HCT116 (cell line): ENCODE results near the gene RBM11. TPM values are rescaled to one million over a fixed set of nuclear protein-coding genes. Genes with fewer than 3 reads are reported as not detected.

Experiments used
- ATAC-seq: fragments of 200-7000 bp; cut with Tn5 transposase; 2 replicates; pipeline ENCODE4 v1.9.1; 2020; ENCODE audit warnings: mild to moderate bottlenecking, moderate library complexity
- BruUV-seq: library from RNA; stranded (reverse); fragments of 400-500 nt; replicated peaks from 2 replicates; lab custom pipeline; 2021; lab: Mats Ljungman, UMichigan
- CTCF ChIA-PET: fragments of 300-600 bp; sonication (Branson Sonifier 250); formaldehyde crosslinking; loops from one replicate; lab custom pipeline; 2021; ENCODE audit warnings: antibody characterized with exemption; lab: Charles Lee
- POLR2A ChIA-PET: fragments of 300-600, 350-600 bp; sonication (Branson Sonifier 250); formaldehyde crosslinking; loops from one replicate; lab custom pipeline; 2021; ENCODE audit warnings: antibody characterized with exemption; lab: Charles Lee
- RAD21 ChIA-PET, 2 experiments: fragments of 300-600 bp; sonication (Branson Sonifier 250); formaldehyde crosslinking; loops; one replicate each; lab custom pipeline; 2023; ENCODE audit warnings: low total read pairs in 2 of 2; ENCODE audit not compliant: uncharacterized antibody in 2 of 2, unreplicated experiment in 2 of 2, low non-redundant PET in 1 of 2; lab: Charles Lee
- DNase-seq: peaks from one replicate; pipeline ENCODE4 v3.0.0-alpha.2; 2010; ENCODE audit warnings: low read depth, low spot score
- H2AFZ ChIP-seq: fragments of 200-600 bp; shearing (Covaris generic), sonication (generic); 2 replicates; pipeline ENCODE4 v1.6.1; 2017; ENCODE audit warnings: low read depth, mixed run types, mixed read lengths, antibody characterized with exemption, low read length; ENCODE audit not compliant: poor library complexity, severe bottlenecking
- H3K27ac ChIP-seq: 2 replicates; pipeline ENCODE4 v1.5.1; 2012; ENCODE audit warnings: low read depth, low read length
- H3K27me3 ChIP-seq: fragments of 200-600 bp; sonication (generic); 2 replicates; pipeline ENCODE4 v1.6.1; 2016; ENCODE audit warnings: mixed run types, low read length, mixed read lengths; ENCODE audit not compliant: insufficient read depth
- H3K36me3 ChIP-seq, 2 experiments: fragments of 200-500 bp in 1 of 2; fragments of 200-600 bp in 1 of 2; sonication (Bioruptor generic) in 1 of 2; sonication (generic) in 1 of 2; 2 replicates each; pipeline versions ENCODE4 v1.5.1 to v1.6.1; 2014 to 2016; ENCODE audit warnings: low read length in 2 of 2, inconsistent platforms in 1 of 2, mixed read lengths in 1 of 2, mixed run types in 1 of 2; ENCODE audit not compliant: insufficient read depth in 2 of 2, control insufficient read depth in 1 of 2
- H3K4me1 ChIP-seq, 2 experiments: fragments of 200-600 bp in 1 of 2; sonication (generic) in 1 of 2; 2 replicates each; pipeline versions ENCODE4 v1.5.1 to v1.6.1; 2012 to 2017; ENCODE audit warnings: low read length in 2 of 2, inconsistent platforms in 1 of 2, mild to moderate bottlenecking in 1 of 2, mixed read lengths in 1 of 2, mixed run types in 1 of 2, moderate library complexity in 1 of 2; ENCODE audit not compliant: insufficient read depth in 2 of 2, control insufficient read depth in 1 of 2
- H3K4me2 ChIP-seq: fragments of 200-600 bp; sonication (generic); 2 replicates; pipeline ENCODE4 v1.6.1; 2017; ENCODE audit warnings: mixed run types, low read length, mixed read lengths
- H3K4me3 ChIP-seq, 2 experiments: fragments of 200-600 bp in 1 of 2; sonication (generic) in 1 of 2; replicated peaks in 1 of 2; 2 replicates each; pipeline ENCODE4 v1.5.1; 2011 to 2016; ENCODE audit warnings: low read length in 2 of 2, control low read depth in 1 of 2, low read depth in 1 of 2, mild to moderate bottlenecking in 1 of 2, mixed read lengths in 1 of 2, mixed run types in 1 of 2
- H3K79me2 ChIP-seq: fragments of 200-600 bp; sonication (generic); 2 replicates; pipeline ENCODE4 v1.6.1; 2017; ENCODE audit warnings: mild to moderate bottlenecking, mixed run types, low read length, moderate library complexity, mixed read lengths; ENCODE audit not compliant: insufficient read depth
- H3K9ac ChIP-seq: fragments of 200-600 bp; sonication (generic); 2 replicates; pipeline ENCODE4 v1.6.1; 2016; ENCODE audit warnings: low read length, mixed read lengths
- H3K9me2 ChIP-seq: fragments of 200-600 bp; sonication (generic), shearing (Covaris generic); 2 replicates; pipeline ENCODE4 v1.6.1; 2017; ENCODE audit warnings: mixed run types, mild to moderate bottlenecking, moderate library complexity; ENCODE audit not compliant: insufficient read depth
- H3K9me3 ChIP-seq, 2 experiments: fragments of 200-500 bp in 1 of 2; fragments of 200-600 bp in 1 of 2; sonication (Bioruptor generic) in 1 of 2; sonication (generic) in 1 of 2; 2 replicates each; pipeline ENCODE4 v1.6.1; 2014 to 2017; ENCODE audit warnings: low read length in 2 of 2, mixed read lengths in 2 of 2, inconsistent platforms in 1 of 2, low read depth in 1 of 2, mild to moderate bottlenecking in 1 of 2, mixed run types in 1 of 2, moderate library complexity in 1 of 2; ENCODE audit not compliant: control insufficient read depth in 1 of 2, insufficient read depth in 1 of 2
- H4K20me1 ChIP-seq: fragments of 200-600 bp; sonication (generic), shearing (Covaris generic); 2 replicates; pipeline ENCODE4 v1.6.1; 2017; ENCODE audit warnings: mixed run types, mild to moderate bottlenecking, moderate library complexity; ENCODE audit not compliant: insufficient read depth
- CEBPB ChIP-seq: IDR thresholded peaks from 2 replicates; pipeline ENCODE4 v1.6.1; 2012; ENCODE audit warnings: low read depth
- EZH2 ChIP-seq: fragments of 200-600 bp; sonication (generic); IDR thresholded peaks from 2 replicates; pipeline ENCODE4 v1.6.1; 2017; ENCODE audit warnings: antibody characterized with exemption, mixed run types
- EZH2phosphoT487 ChIP-seq: fragments of 200-600 bp; IDR thresholded peaks from 2 replicates; pipeline ENCODE4 v1.6.1; 2018; ENCODE audit warnings: antibody characterized with exemption, borderline replicate concordance
- JUND ChIP-seq: IDR thresholded peaks from 2 replicates; pipeline ENCODE4 v1.6.1; 2012
- POLR2AphosphoS5 ChIP-seq: IDR thresholded peaks from 2 replicates; pipeline ENCODE4 v1.6.1; 2011; ENCODE audit warnings: mild to moderate bottlenecking, low read depth, low read length, moderate library complexity
- SIN3A ChIP-seq: IDR thresholded peaks from 2 replicates; pipeline ENCODE4 v1.6.1; 2012; ENCODE audit warnings: low read depth
- TCF7L2 ChIP-seq: IDR thresholded peaks from 2 replicates; pipeline ENCODE4 v1.7.0; 2011; ENCODE audit warnings: borderline replicate concordance, inconsistent platforms; ENCODE audit not compliant: insufficient read depth, insufficient read length; ENCODE audit errors: extremely low read depth
- ZFX ChIP-seq: fragments of 450-650 bp; IDR thresholded peaks from 2 replicates; pipeline ENCODE4 v1.6.1; 2017
- intact Hi-C: fragments of 100-400 bp; cut with micrococcal nuclease; formaldehyde crosslinking; loops from 2 replicates; pipeline ENCODE4 v1.10.0; 2022
- total RNA-seq: library from RNA; stranded (reverse); gene quantifications from one replicate; pipeline ENCODE4 v1.2.1, GENCODE V29; 2021; ENCODE audit not compliant: unreplicated experiment
- TF ChIP-seq, protein P1 (sequence below): IDR thresholded peaks from 2 replicates; pipeline ENCODE4 v1.6.1; 2012
- TF ChIP-seq, protein P2 (sequence below): IDR thresholded peaks from 2 replicates; pipeline ENCODE4 v1.6.1; 2011; ENCODE audit warnings: mild to moderate bottlenecking, low read length, moderate library complexity; ENCODE audit not compliant: insufficient replicate concordance; ENCODE audit errors: extremely low read depth

The RBM11 gene
- total RNA-seq, 1 experiment from 2014 or later = not detected

DNA sequence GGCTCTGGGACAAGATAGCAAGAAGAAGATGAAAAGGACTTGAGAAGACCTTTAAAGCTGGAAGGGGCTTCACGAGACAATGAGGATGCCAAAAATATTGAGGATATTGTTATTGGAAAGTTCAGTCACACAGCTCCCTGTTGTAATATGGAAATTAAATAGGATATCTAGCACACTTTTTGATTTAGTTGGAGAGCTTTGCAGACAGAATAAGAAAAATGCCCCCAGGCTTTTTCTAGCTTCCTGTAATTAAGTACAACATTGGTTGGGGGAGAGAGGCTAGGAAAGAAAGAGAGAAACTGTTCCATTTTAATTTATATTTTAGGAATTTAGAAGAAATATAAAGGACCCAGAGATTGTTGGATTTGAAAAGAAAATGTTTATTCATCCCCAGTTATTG lies 27.5 kb downstream of the RBM11 start:
- ChIA-PET CTCF (no interaction called here), POLR2A (no interaction called here), RAD21 (no interaction called here)
- peaks cover 0 to 21% of the 10 kb centered on the region in 2 experiments; a peak in 2 of 4 replicates for H3K9me3 ChIP-seq
- intact Hi-C loops = no loop called here
- no peak overlapping the region for H3K9ac ChIP-seq
- no TSS peak for BruUV-seq
- no peaks in the 10 kb centered on the region for H4K20me1 ChIP-seq
- H3K4me2 ChIP-seq = no peak overlapping the region
- H3K9me2 ChIP-seq = no peaks in the 10 kb centered on the region
- H3K27me3 ChIP-seq = no peaks in the 10 kb centered on the region
- TF ChIP-seq ZFX (no peak), TCF7L2 (no peak)
- TF ChIP-seq, all 23 proteins: peak for 0
- Histone ChIP-seq H2AFZ (no peak overlapping the region), H3K4me1 (no peaks in the 10 kb centered on the region), H3K4me3 (no peak overlapping the region), H3K27ac (no peak overlapping the region), H3K79me2 (no peaks in the 10 kb centered on the region), H3K36me3 (no peaks in the 10 kb centered on the region)
- ATAC-seq = no peak
- DNase-seq = no peak

DNA sequence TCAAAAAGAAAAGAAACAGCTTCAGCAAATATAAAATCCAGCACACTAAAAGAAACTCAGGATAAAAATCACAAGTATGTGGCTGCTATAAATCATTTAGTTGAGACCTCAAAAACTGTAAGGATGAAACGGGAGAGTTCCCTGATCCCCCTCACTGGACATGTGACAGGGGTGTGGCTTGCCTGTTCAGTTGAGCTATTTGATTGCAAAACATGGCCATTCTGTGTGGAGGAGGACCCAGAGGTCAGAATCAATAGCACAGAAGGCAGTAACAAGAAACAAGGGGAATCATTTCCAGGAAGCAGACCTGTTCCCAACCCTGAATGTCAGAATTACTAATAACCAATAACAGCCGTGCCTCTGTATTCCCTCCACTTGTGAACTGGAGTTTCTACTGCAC lies 27.9 kb downstream of the RBM11 start:
- no peak for ATAC-seq

More for the DNA sequence above, 27.9 kb downstream of the RBM11 start:
- no peaks in the 10 kb centered on the region for H4K20me1 ChIP-seq
- H3K27ac ChIP-seq = no peak overlapping the region
- DNase-seq = no peak
- ChIA-PET POLR2A (no interaction called here), RAD21 (no interaction called here), CTCF (no interaction called here)
- H3K9me3 ChIP-seq = peaks cover 0 to 21% of the 10 kb centered on the region in 2 experiments; a peak in 2 of 4 replicates
- H3K4me1 ChIP-seq = no peaks in the 10 kb centered on the region
- H3K4me2 ChIP-seq = no peak overlapping the region
- no peak overlapping the region for H2AFZ ChIP-seq
- H3K27me3 ChIP-seq = no peaks in the 10 kb centered on the region
- BruUV-seq = no TSS peak
- H3K79me2 ChIP-seq = no peaks in the 10 kb centered on the region
- no peaks in the 10 kb centered on the region for H3K36me3 ChIP-seq
- H3K9ac ChIP-seq = no peak overlapping the region
- intact Hi-C loops = no loop called here
- no peaks in the 10 kb centered on the region for H3K9me2 ChIP-seq
- H3K4me3 ChIP-seq = no peak overlapping the region
- TF ChIP-seq, protein P1, sequence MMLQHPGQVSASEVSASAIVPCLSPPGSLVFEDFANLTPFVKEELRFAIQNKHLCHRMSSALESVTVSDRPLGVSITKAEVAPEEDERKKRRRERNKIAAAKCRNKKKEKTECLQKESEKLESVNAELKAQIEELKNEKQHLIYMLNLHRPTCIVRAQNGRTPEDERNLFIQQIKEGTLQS = no peak
- no peak for TF ChIP-seq CEBPB
- no peak for TF ChIP-seq POLR2AphosphoS5
- TF ChIP-seq EZH2phosphoT487 = no peak
- TF ChIP-seq SIN3A = no peak
- no peak for TF ChIP-seq ZFX
- no peak for TF ChIP-seq EZH2
- TF ChIP-seq JUND = no peak
- TF ChIP-seq, protein P2, sequence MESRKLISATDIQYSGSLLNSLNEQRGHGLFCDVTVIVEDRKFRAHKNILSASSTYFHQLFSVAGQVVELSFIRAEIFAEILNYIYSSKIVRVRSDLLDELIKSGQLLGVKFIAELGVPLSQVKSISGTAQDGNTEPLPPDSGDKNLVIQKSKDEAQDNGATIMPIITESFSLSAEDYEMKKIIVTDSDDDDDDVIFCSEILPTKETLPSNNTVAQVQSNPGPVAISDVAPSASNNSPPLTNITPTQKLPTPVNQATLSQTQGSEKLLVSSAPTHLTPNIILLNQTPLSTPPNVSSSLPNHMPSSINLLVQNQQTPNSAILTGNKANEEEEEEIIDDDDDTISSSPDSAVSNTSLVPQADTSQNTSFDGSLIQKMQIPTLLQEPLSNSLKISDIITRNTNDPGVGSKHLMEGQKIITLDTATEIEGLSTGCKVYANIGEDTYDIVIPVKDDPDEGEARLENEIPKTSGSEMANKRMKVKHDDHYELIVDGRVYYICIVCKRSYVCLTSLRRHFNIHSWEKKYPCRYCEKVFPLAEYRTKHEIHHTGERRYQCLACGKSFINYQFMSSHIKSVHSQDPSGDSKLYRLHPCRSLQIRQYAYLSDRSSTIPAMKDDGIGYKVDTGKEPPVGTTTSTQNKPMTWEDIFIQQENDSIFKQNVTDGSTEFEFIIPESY = no peak
